ENCODE measurements around the gene GMPPA. TPM values are rescaled to one million over a fixed set of nuclear protein-coding genes. Genes with fewer than 3 reads are reported as not detected.

GMPPA gene
- total and polyA plus RNA-seq, 10 donors: 21.2 to 45.5 (median 29.8) TPM

- Histone ChIP-seq H3K36me3 (no peaks in the 10 kb centered on the region), H3K4me1 (peaks cover 6 to 27% (median 19%) of the 10 kb centered on the region in 6 donors), H3K4me3 (no peak overlapping the region), H3K27ac (no peak overlapping the region), H3K27me3 (replicated peaks in 1 of 7) (peaks cover 11 to 100% (median 81%) of the 10 kb centered on the region in 7 donors), H3K9me3 (no peaks in the 10 kb centered on the region)
- DNase-seq: peak; percentile 72
- TF ChIP-seq CTCF (IDR thresholded peaks at IDR 0.05 in 8 of 11, conservative IDR thresholded peaks at IDR 0.05 in 3 of 11) (no peak), POLR2AphosphoS5 (IDR thresholded peaks at IDR 0.05) (no peak), POLR2A (IDR thresholded peaks at IDR 0.05) (no peak)
- intact Hi-C loops (cut with DNase I; ENCODE audit: low total_unique reads): no loop called here
- 38 to 50% (median 49%) methylated on average over 10 to 11 of the region's 11 CpGs for WGBS, 5 donors
Observed at GRCh38 chr2:219526320-219527075, 27.8 kb downstream of the GMPPA start.

GRCh38 chr2:219527076-219527394 is 28.3 kb downstream of the GMPPA start:
- Histone ChIP-seq H3K27ac (no peak overlapping the region), H3K4me3 (no peak overlapping the region), H3K27me3 (replicated peaks in 1 of 7) (peaks cover 11 to 100% (median 76%) of the 10 kb centered on the region in 7 donors), H3K9me3 (no peaks in the 10 kb centered on the region), H3K4me1 (peaks cover 6 to 24% (median 18%) of the 10 kb centered on the region in 6 donors), H3K36me3 (no peaks in the 10 kb centered on the region)
- DNase-seq: no peak
- intact Hi-C loops (cut with DNase I; ENCODE audit: low total_unique reads): no loop called here
- WGBS, 5 donors: 39 to 63% (median 48%) methylated on average over 6 of the region's 6 CpGs
- no peak for TF ChIP-seq POLR2A (IDR thresholded peaks at IDR 0.05)
- no peak for TF ChIP-seq POLR2AphosphoS5 (IDR thresholded peaks at IDR 0.05)
- TF ChIP-seq CTCF (IDR thresholded peaks at IDR 0.05 in 8 of 11, conservative IDR thresholded peaks at IDR 0.05 in 3 of 11): no peak

GRCh38 chr2:219527472-219527871 is 28.8 kb downstream of the GMPPA start:
- H3K9me3 ChIP-seq: no peaks in the 10 kb centered on the region
- H3K27me3 ChIP-seq (replicated peaks in 1 of 7): peaks cover 11 to 100% (median 71%) of the 10 kb centered on the region in 7 donors
- no peaks in the 10 kb centered on the region for H3K36me3 ChIP-seq
- no peak overlapping the region for H3K27ac ChIP-seq
- 59 to 70% (median 61%) methylated on average over 5 of the region's 5 CpGs for WGBS, 5 donors
- no peak for TF ChIP-seq CTCF (IDR thresholded peaks at IDR 0.05 in 8 of 11, conservative IDR thresholded peaks at IDR 0.05 in 3 of 11)
- TF ChIP-seq POLR2AphosphoS5 (IDR thresholded peaks at IDR 0.05): no peak
- TF ChIP-seq POLR2A (IDR thresholded peaks at IDR 0.05): no peak
- H3K4me1 ChIP-seq: peaks cover 5 to 20% (median 15%) of the 10 kb centered on the region in 6 donors
- DNase-seq: no peak
- intact Hi-C loops (cut with DNase I; ENCODE audit: low total_unique reads): no loop called here
- no peak overlapping the region for H3K4me3 ChIP-seq

Data from spleen (tissue), 11 donors.